Stimulated activated CD8-positive, alpha-beta memory T cell treated with anti-CD3 and anti-CD28 coated beads, Interleukin-15, amount 100 ng/mL, for 1 hour (primary cell): ENCODE data around the gene SLC27A5.
"Not testable (repeated sequence)": the region's sequence is repeated elsewhere in the genome, so short reads cannot be mapped to it uniquely, and the experiment has no call there.

Experiments
- DNase-seq: peaks from one replicate; pipeline ENCODE4 v3.0.0-alpha.2; 2020; ENCODE audit warnings: low read depth

SLC27A5 gene

GRCh38 chr19:58497634-58498170 lies 14.1 kb downstream of the SLC27A5 start:
- DNase-seq, result no peak

DNA sequence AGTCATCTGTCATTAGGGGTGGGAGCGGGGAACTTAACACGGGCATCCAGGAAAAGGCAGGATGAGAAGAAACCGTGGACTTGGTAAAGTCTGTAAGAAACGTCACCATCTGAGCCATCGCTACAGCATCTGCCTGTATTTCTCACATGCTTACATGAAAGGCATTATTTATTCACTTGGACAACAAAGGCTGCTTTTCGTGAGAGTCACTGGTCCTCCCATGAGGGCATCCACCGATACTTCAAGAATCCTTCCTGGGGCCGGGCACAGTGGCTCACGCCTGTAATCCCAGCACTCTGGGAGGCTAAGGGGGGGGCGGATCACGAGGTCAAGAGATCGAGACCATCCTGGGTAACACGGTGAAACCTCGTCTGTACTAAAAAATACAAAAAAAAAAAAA lies 19.5 kb downstream of the SLC27A5 start:
- DNase-seq, result no peak

GRCh38 chr19:58491393-58491792 lies 20.4 kb downstream of the SLC27A5 start:
- no peak for DNase-seq

- not testable (repeated sequence) for DNase-seq
Measured at GRCh38 chr19:58484349-58484748, 27.4 kb downstream of the SLC27A5 start.

GRCh38 chr19:58483776-58484175 lies 28.0 kb downstream of the SLC27A5 start:
- no peak for DNase-seq

GRCh38 chr19:58482372-58482771 lies 29.4 kb downstream of the SLC27A5 start:
- DNase-seq, result no peak

DNA sequence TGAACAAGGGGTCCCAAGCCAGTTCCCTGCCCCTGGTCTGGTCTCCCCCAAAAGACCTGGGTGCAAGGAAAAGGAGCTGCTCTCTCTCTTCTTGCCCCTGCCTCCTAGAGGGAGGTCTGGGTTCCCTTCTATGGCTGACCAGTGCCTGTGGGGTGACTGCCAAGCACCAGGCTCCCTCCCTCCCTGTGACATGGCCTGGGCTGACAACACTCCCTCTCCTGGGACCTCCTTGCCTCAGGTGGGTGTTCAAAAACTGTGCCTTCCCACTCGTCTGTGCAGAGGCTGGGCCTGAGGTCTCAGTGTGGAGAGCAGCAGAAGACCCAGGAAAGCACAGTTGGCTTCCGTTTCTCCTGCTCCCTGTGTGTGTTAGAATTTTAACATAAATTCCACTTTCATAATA lies 31.0 kb downstream of the SLC27A5 start:
- no peak for DNase-seq

DNA sequence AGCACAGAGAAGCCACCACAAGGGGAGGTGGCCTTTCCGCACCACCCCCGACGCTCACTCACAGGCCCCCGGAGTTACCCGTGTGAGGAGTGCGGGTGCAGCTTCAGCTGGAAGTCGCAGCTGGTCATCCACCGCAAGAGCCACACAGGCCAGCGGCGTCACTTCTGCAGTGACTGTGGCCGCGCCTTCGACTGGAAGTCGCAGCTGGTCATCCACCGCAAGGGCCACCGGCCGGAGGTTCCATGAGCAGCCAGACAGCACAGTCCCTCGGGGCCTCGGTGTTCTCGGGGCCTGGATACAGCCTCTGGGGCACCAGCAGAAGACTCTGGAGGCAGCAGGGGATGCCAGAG lies 31.3 kb downstream of the SLC27A5 start:
- no peak for DNase-seq

DNA sequence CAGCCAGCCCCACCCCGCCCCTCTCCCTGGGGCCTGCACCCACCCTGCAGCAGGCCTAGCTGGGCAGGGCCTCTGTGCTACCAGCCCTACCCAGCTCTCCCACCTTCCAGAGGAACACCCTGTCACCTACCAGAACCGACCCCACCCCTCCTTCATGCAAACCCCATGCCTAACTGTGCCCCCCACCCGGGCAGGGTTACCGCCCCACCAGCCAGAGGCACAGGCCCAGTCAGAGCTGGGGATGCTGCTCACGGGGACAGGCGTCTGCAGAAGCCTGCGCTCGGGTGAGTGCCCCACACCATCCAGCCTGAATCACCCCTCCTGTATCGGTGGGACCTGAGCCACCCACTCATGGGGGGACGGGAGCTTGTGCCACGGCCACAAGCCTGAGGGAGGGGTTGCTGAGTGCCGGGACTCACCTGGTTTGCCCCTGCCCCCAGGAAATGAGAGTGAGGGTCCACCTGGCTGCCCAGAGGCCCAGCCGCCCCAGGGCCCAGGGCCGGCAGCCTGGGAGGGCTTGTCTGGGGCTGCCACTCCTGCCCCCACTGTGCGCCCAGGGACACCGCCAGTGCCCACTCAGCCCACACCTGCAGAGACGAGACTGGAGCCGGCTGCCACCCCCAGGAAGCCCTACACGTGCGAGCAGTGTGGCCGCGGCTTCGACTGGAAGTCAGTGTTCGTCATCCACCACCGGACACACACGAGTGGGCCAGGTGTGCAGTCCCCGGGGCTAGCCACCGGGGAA lies 31.9 kb downstream of the SLC27A5 start:
- DNase-seq, result no peak

- DNase-seq, result no peak
Measured at GRCh38 chr19:58479303-58479702, 32.5 kb downstream of the SLC27A5 start.

- DNase-seq, result no peak
Measured at GRCh38 chr19:58477871-58478270, 33.9 kb downstream of the SLC27A5 start.

- no peak for DNase-seq
Measured at GRCh38 chr19:58477130-58477529, 34.7 kb downstream of the SLC27A5 start.

- DNase-seq, result no peak
Measured at GRCh38 chr19:58476498-58477015, 35.2 kb downstream of the SLC27A5 start.

DNA sequence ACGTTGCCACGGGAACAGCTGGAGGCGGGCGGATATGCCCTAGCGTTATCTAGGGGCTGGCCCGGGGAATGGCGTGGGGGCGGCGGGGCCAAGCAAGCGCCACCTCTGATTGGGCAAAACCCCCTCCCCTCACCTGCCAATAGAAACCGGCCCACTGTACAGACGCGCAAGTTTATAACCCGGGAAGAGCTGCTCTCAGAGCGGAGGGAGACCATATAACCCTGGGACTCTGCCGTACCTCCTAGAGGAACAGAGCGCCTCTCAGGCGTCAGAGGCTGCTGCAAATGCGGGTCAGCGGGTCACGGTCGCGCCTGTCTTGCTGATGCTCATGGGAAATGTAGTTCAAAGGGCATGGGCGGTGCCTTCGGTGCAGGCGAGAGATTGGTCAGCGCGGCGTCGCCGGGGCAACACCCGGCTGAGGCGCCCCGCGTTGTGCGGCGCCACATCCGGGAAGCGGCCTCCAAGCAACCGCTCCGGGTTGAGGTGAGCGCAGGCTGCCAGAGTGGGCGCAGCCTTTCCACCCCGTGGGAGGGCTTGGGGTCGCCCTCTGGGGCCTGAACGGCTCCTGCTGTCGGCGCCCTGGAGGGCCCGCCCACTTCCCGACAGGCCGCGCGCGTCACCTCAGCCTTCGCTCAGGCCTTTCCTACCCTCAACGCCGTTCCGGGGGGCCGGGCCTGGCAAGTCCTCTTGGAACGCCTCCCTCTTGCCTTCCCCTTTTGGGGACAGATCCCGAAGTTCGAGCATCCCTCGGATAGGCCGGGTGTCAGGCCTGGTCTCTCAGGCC lies 35.9 kb downstream of the SLC27A5 start, which contains the start of gene ZNF446:
Gene ZNF446, plus strand, starts transcription at position 639 of the 784 bp plus-strand sequence. CDS start 867 bp downstream, outside the sequence.
- DNase-seq, result peak; percentile 92

- DNase-seq, result no peak
Measured at GRCh38 chr19:58474997-58475713, 36.6 kb downstream of the SLC27A5 start.

GRCh38 chr19:58474291-58474996 lies 37.3 kb downstream of the SLC27A5 start:
- DNase-seq, result no peak

GRCh38 chr19:58473775-58474174 lies 38.0 kb downstream of the SLC27A5 start:
- no peak for DNase-seq

GRCh38 chr19:58471736-58472135 lies 40.1 kb downstream of the SLC27A5 start:
- no peak for DNase-seq

GRCh38 chr19:58470837-58471543 lies 40.8 kb downstream of the SLC27A5 start:
- not testable (repeated sequence) for DNase-seq

DNA sequence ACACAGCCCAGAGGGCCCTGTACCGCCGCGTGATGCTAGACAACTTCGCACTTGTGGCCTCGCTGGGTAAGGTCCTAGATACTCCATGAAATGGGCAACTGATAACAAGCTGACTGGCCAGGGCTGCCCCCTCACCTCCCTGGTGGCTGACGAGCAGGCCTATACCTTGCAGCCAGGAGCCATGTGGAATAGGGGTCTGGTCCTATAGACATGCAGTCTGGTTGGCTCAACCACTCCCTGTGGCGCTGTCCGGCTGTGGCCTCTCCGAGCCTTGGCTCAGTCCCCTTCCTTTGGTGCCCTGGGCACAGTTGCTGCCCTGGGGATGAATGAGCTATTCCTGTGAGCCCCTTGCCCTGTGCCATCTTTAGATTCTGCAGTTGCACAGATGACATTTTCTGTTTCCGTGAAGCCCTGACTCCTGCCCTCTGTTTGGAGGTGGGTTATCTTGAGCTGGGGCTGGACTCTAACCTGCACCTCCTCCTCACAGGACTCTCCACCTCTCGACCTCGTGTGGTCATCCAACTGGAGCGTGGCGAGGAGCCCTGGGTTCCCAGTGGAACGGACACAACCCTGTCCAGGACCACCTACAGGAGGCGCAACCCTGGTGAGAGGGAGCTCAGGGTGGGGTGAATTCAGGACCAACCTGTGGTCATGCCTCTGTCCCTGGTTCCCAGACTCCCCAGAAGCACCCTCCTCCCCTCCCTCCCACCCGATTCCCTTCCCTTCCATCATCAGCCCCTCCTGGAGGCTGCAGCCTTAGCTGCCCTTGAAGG lies 42.4 kb downstream of the SLC27A5 start:
- no peak for DNase-seq
